Measurements from ENCODE around the gene FABP7. TPM values are rescaled to one million over a fixed set of nuclear protein-coding genes. Genes with fewer than 3 reads are reported as not detected.

The FABP7 gene
- total and polyA plus RNA-seq, 4 experiments from 2014 or later = not detected

DNA sequence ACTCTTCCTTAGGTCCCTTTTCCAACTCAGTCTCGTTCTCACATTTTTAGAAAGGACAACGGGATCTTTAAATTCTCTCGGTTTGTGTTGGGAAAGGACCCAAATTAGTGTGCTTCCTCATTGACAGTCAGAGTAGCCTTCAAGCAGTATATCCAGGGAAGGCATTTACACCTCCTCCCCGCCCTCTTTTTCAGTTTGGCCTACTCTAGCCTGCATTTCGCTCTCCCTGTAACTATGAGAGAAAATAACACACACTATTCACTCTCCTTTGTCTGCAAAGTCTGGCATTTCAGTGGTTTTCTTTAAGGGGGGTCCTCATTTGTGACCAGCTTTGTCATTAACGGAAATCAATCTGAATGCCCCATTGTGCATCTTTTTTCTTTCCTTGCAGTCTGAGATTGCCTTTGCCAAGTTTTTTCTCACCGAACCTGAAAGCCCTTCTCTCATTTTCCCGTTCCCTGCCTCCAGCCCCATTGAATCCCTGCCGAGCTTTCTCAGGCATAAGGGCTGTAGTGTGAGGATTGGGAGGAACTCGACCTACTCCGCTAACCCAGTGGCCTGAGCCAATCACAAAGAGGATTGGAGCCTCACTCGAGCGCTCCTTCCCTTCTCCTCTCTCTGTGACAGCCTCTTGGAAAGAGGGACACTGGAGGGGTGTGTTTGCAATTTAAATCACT lies 393 bp upstream of the FABP7 start:
- POLR2A ChIA-PET (ENCODE audit: partially characterized antibody) = no interaction called here
- peaks cover 3% of the 10 kb centered on the region in 2 donors for H3K27me3 Mint-ChIP-seq
- Histone ChIP-seq H3K4me1 (ENCODE audit: insufficient read depth, low read length) (no peaks in the 10 kb centered on the region), H3K36me3 (ENCODE audit: insufficient read depth, low read length) (no peaks in the 10 kb centered on the region), H3K9me3 (ENCODE audit: control insufficient read depth in 1 of 2, low read length in 2 of 2) (no peaks in the 10 kb centered on the region), H3K27me3 (ENCODE audit: insufficient read depth, low read length) (no peaks in the 10 kb centered on the region), H3K4me3 (ENCODE audit: low read length in 2 of 2) (no peak overlapping the region), H3K27ac (ENCODE audit: low read depth, low read length) (no peak overlapping the region)
- H3K27ac Mint-ChIP-seq = no peak overlapping the region
- DNase-seq = no peak
- no peak overlapping the region for H3K4me3 Mint-ChIP-seq
- CTCF ChIA-PET (ENCODE audit: partially characterized antibody) = no interaction called here
- no peaks in the 10 kb centered on the region for H3K4me1 Mint-ChIP-seq
- H3K9me3 Mint-ChIP-seq = peaks cover 0 to 4% (median 0%) of the 10 kb centered on the region in 8 donors
- intact Hi-C loops (cut with micrococcal nuclease) = no loop called here
- no peaks in the 10 kb centered on the region for H3K36me3 Mint-ChIP-seq

GRCh38 chr6:122780114-122780513 lies 598 bp downstream of the FABP7 start:
- H3K27ac ChIP-seq (ENCODE audit: low read depth, low read length) = no peak overlapping the region
- Mint-ChIP-seq H3K9me3 (peaks cover 0 to 4% (median 0%) of the 10 kb centered on the region in 8 donors), H3K36me3 (no peaks in the 10 kb centered on the region), H3K27ac (no peak overlapping the region), H3K27me3 (peaks cover 3% of the 10 kb centered on the region in 2 donors), H3K4me3 (no peak overlapping the region), H3K4me1 (no peaks in the 10 kb centered on the region)
- H3K9me3 ChIP-seq (ENCODE audit: control insufficient read depth in 1 of 2, low read length in 2 of 2) = no peaks in the 10 kb centered on the region
- H3K4me1 ChIP-seq (ENCODE audit: insufficient read depth, low read length) = no peaks in the 10 kb centered on the region
- H3K27me3 ChIP-seq (ENCODE audit: insufficient read depth, low read length) = no peaks in the 10 kb centered on the region
- ChIA-PET CTCF (ENCODE audit: partially characterized antibody) (no interaction called here), POLR2A (ENCODE audit: partially characterized antibody) (no interaction called here)
- H3K4me3 ChIP-seq (ENCODE audit: low read length in 2 of 2) = no peak overlapping the region
- no peak for DNase-seq
- intact Hi-C loops (cut with micrococcal nuclease) = no loop called here
- no peaks in the 10 kb centered on the region for H3K36me3 ChIP-seq (ENCODE audit: insufficient read depth, low read length)

- Mint-ChIP-seq H3K27ac (no peak overlapping the region), H3K9me3 (no peaks in the 10 kb centered on the region), H3K27me3 (peaks cover 3 to 7% of the 10 kb centered on the region in 2 donors), H3K4me3 (no peak overlapping the region), H3K4me1 (no peaks in the 10 kb centered on the region), H3K36me3 (no peaks in the 10 kb centered on the region)
- Histone ChIP-seq H3K4me1 (ENCODE audit: insufficient read depth, low read length) (no peaks in the 10 kb centered on the region), H3K36me3 (ENCODE audit: insufficient read depth, low read length) (no peaks in the 10 kb centered on the region), H3K27me3 (ENCODE audit: insufficient read depth, low read length) (no peaks in the 10 kb centered on the region), H3K4me3 (ENCODE audit: low read length in 2 of 2) (no peak overlapping the region), H3K9me3 (ENCODE audit: control insufficient read depth in 1 of 2, low read length in 2 of 2) (no peaks in the 10 kb centered on the region), H3K27ac (ENCODE audit: low read depth, low read length) (no peak overlapping the region)
- ChIA-PET POLR2A (ENCODE audit: partially characterized antibody) (no interaction called here), CTCF (ENCODE audit: partially characterized antibody) (no interaction called here)
- intact Hi-C loops (cut with micrococcal nuclease) = no loop called here
- DNase-seq = no peak
These were observed 2.2 kb downstream of the FABP7 start for GRCh38 chr6:122781716-122782115.

GRCh38 chr6:122783401-122783800 lies 3.9 kb downstream of the FABP7 start:
- Mint-ChIP-seq H3K36me3 (no peaks in the 10 kb centered on the region), H3K4me1 (no peaks in the 10 kb centered on the region), H3K9me3 (no peaks in the 10 kb centered on the region), H3K27ac (no peak overlapping the region), H3K4me3 (no peak overlapping the region), H3K27me3 (peaks cover 13% of the 10 kb centered on the region in 2 donors)
- Histone ChIP-seq H3K27me3 (ENCODE audit: insufficient read depth, low read length) (no peaks in the 10 kb centered on the region), H3K27ac (ENCODE audit: low read depth, low read length) (no peak overlapping the region), H3K36me3 (ENCODE audit: insufficient read depth, low read length) (no peaks in the 10 kb centered on the region), H3K4me3 (ENCODE audit: low read length in 2 of 2) (no peak overlapping the region), H3K4me1 (ENCODE audit: insufficient read depth, low read length) (no peaks in the 10 kb centered on the region), H3K9me3 (ENCODE audit: control insufficient read depth in 1 of 2, low read length in 2 of 2) (no peaks in the 10 kb centered on the region)
- ChIA-PET CTCF (ENCODE audit: partially characterized antibody) (no interaction called here), POLR2A (ENCODE audit: partially characterized antibody) (no interaction called here)
- intact Hi-C loops (cut with micrococcal nuclease) = no loop called here
- DNase-seq = no peak

- H3K27me3 Mint-ChIP-seq = peaks cover 30 to 31% of the 10 kb centered on the region in 2 donors
- Histone ChIP-seq H3K9me3 (ENCODE audit: control insufficient read depth in 1 of 2, low read length in 2 of 2) (no peaks in the 10 kb centered on the region), H3K4me3 (ENCODE audit: low read length in 2 of 2) (no peak overlapping the region), H3K4me1 (ENCODE audit: insufficient read depth, low read length) (no peaks in the 10 kb centered on the region), H3K27ac (ENCODE audit: low read depth, low read length) (no peak overlapping the region), H3K36me3 (ENCODE audit: insufficient read depth, low read length) (no peaks in the 10 kb centered on the region), H3K27me3 (ENCODE audit: insufficient read depth, low read length) (peaks cover 5% of the 10 kb centered on the region)
- intact Hi-C loops (cut with micrococcal nuclease) = no loop called here
- DNase-seq = no peak
- H3K36me3 Mint-ChIP-seq = no peaks in the 10 kb centered on the region
- H3K27ac Mint-ChIP-seq = no peak overlapping the region
- ChIA-PET POLR2A (ENCODE audit: partially characterized antibody) (no interaction called here), CTCF (ENCODE audit: partially characterized antibody) (no interaction called here)
- H3K4me3 Mint-ChIP-seq = no peak overlapping the region
- H3K9me3 Mint-ChIP-seq = peaks cover 0 to 4% (median 0%) of the 10 kb centered on the region in 8 donors
- H3K4me1 Mint-ChIP-seq = peaks cover 5 to 18% (median 14%) of the 10 kb centered on the region in 4 donors
These were observed 6.4 kb downstream of the FABP7 start for GRCh38 chr6:122785891-122786290.

DNA sequence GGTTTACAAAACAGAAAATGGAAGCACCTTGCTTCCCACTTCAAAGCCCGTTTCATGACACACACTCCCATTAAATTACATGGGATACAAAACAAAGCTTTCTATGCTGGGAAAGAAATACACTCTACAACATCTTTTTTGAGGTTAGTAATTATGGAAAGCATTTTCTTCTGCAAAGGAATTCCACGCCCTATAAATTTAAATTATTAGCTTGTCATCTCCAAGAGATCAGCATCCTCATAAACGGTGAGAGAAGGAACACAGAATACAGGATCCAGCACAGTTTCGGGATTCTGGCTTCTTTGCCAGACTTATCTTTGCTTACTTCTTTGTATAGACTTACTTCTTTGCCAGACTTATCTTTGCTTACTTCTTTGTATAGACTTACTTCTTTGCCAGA lies 8.2 kb downstream of the FABP7 start:
- Histone ChIP-seq H3K36me3 (ENCODE audit: insufficient read depth, low read length) (no peaks in the 10 kb centered on the region), H3K4me3 (ENCODE audit: low read length in 2 of 2) (no peak overlapping the region), H3K27ac (ENCODE audit: low read depth, low read length) (no peak overlapping the region), H3K9me3 (ENCODE audit: control insufficient read depth in 1 of 2, low read length in 2 of 2) (no peaks in the 10 kb centered on the region), H3K27me3 (ENCODE audit: insufficient read depth, low read length) (peaks cover 5% of the 10 kb centered on the region), H3K4me1 (ENCODE audit: insufficient read depth, low read length) (no peaks in the 10 kb centered on the region)
- CTCF ChIA-PET (ENCODE audit: partially characterized antibody) = no interaction called here
- intact Hi-C loops (cut with micrococcal nuclease) = no loop called here
- H3K27me3 Mint-ChIP-seq = peaks cover 33% of the 10 kb centered on the region in 2 donors
- peak overlapping the region in 1 of 8 donors; percentile 4 for H3K4me3 Mint-ChIP-seq
- H3K4me1 Mint-ChIP-seq = peaks cover 5 to 22% (median 14%) of the 10 kb centered on the region in 4 donors
- H3K9me3 Mint-ChIP-seq = peaks cover 0 to 4% (median 0%) of the 10 kb centered on the region in 8 donors
- POLR2A ChIA-PET (ENCODE audit: partially characterized antibody) = no interaction called here
- H3K36me3 Mint-ChIP-seq = no peaks in the 10 kb centered on the region
- H3K27ac Mint-ChIP-seq = no peak overlapping the region
- DNase-seq = no peak

DNA sequence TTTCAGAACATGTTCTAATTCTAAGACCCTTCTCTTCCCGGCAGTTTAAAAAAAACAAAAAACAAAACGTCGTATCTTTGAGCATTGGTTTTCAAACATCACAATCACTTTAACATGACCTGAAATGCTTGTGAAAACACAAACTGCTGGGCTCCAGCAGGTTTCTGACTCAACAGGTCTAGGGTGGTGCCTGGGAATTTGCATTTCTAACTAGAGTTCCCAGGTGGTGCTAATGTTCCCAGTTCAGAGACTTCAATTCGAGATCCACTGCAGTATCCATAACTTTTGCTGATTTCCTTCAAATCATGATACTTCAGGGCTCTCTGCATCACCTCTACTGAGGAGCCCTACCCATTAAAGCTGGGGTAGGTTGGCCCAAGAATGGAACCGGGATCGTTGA lies 8.7 kb downstream of the FABP7 start:
- Mint-ChIP-seq H3K4me1 (peaks cover 5 to 22% (median 14%) of the 10 kb centered on the region in 4 donors), H3K9me3 (peaks cover 0 to 4% (median 0%) of the 10 kb centered on the region in 8 donors), H3K27ac (no peak overlapping the region), H3K36me3 (no peaks in the 10 kb centered on the region), H3K4me3 (no peak overlapping the region), H3K27me3 (peaks cover 33% of the 10 kb centered on the region in 2 donors)
- intact Hi-C loops (cut with micrococcal nuclease) = no loop called here
- ChIA-PET CTCF (ENCODE audit: partially characterized antibody) (no interaction called here), POLR2A (ENCODE audit: partially characterized antibody) (no interaction called here)
- peaks cover 5% of the 10 kb centered on the region for H3K27me3 ChIP-seq (ENCODE audit: insufficient read depth, low read length)
- H3K27ac ChIP-seq (ENCODE audit: low read depth, low read length) = no peak overlapping the region
- H3K9me3 ChIP-seq (ENCODE audit: control insufficient read depth in 1 of 2, low read length in 2 of 2) = no peaks in the 10 kb centered on the region
- DNase-seq = no peak
- H3K4me3 ChIP-seq (ENCODE audit: low read length in 2 of 2) = no peak overlapping the region
- no peaks in the 10 kb centered on the region for H3K4me1 ChIP-seq (ENCODE audit: insufficient read depth, low read length)
- H3K36me3 ChIP-seq (ENCODE audit: insufficient read depth, low read length) = no peaks in the 10 kb centered on the region
